Measurements from ENCODE around the gene MRPS22. TPM values are rescaled to one million over a fixed set of nuclear protein-coding genes. Genes with fewer than 3 reads are reported as not detected.

The MRPS22 gene
- total and polyA plus RNA-seq, 9 of the 15 experiments (the other 6 are each of a cell fraction or from before 2014, with no cell fraction given), result 148 to 397 (median 229) TPM

DNA sequence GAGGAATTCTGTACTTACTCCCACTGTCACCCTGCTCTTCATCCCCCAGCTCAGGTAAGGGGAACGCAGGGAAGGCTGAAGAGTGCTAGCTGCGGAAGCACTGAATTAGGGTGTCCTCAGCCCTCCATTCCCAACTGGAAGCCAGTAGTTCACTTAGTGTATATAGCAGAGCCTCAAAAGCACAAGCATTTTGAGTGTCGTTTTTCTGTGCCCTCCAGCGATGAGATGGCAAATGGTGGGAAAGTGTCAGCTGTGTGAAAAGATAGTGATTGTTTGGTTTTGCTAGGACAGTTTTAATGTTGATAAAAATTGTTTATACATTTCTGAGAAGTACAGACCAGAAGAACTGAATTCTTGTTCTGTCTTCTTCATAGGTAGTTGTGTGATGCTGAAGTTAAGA lies 10.8 kb downstream of the MRPS22 start:
- BruUV-seq (replicated peaks), result no TSS peak
- no peak overlapping the region for H2AFZ ChIP-seq (ENCODE audit: low read depth, low read length)
- no peak overlapping the region for H3K4me3 ChIP-seq
- WGBS (ENCODE audit: insufficient coverage, low coverage, missing lambda C conversion rate), result 59% methylated on average over 4 of the region's 4 CpGs
- ATAC-seq (peak; percentile 21), DNase-seq (ENCODE audit: extremely low read depth in 1 of 4, low spot score in 3 of 4) (no peak), FAIRE-seq (no peak)
- H3K27me3 ChIP-seq (ENCODE audit: control insufficient read depth in 2 of 2, insufficient read depth in 2 of 2, low read length in 2 of 2), result no peaks in the 10 kb centered on the region
- H3K27ac ChIP-seq (ENCODE audit: extremely low read depth, low read depth, low read length), result peak overlapping the region; percentile 31; the same call in 1 of the 3 replicates
- no peaks in the 10 kb centered on the region for H3K79me2 ChIP-seq (ENCODE audit: control insufficient read depth, insufficient read depth, low read length)
- peak overlapping the region; percentile 25 for H3K4me2 ChIP-seq (ENCODE audit: insufficient read depth, low read length)
- ChIA-PET POLR2A (interaction anchor here (0.7 to 5.3 kb wide), 7 partner anchors 7 to 238 kb away, joined by 3 to 31 read pairs (median 7); no protein-coding TSS in a partner anchor), CTCF (ENCODE audit: low intra/inter-chr PET ratio) (no interaction called here)
- intact Hi-C loops (cut with micrococcal nuclease), result no loop called here
- no peaks in the 10 kb centered on the region; the same call in 1 of the 2 replicates for H4K20me1 ChIP-seq (replicated peaks; ENCODE audit: control insufficient read depth, insufficient read depth, low read length)
- in situ Hi-C loops (cut with MboI), result no loop called here
- peaks cover 0 to 10% of the 10 kb centered on the region in 2 experiments; a peak in 2 of 5 replicates for H3K4me1 ChIP-seq (replicated peaks in 1 of 2; ENCODE audit: control insufficient read depth in 2 of 2, insufficient read depth in 2 of 2, low read length in 2 of 2)
- H3K9me3 ChIP-seq (replicated peaks; ENCODE audit: control insufficient read depth, insufficient read depth, low read depth, low read length), result no peaks in the 10 kb centered on the region
- peaks cover 99% of the 10 kb centered on the region for H3K36me3 ChIP-seq (ENCODE audit: control insufficient read depth, insufficient read depth, low read length)
- peaks cover 3% of the 10 kb centered on the region for H3K9me1 ChIP-seq (ENCODE audit: control insufficient read depth, insufficient read depth, low read length)
- H3K9ac ChIP-seq (ENCODE audit: insufficient read depth in 1 of 2, low read depth in 2 of 2, low read length in 2 of 2), result no peak overlapping the region; a peak in 1 of 4 replicates
- TF ChIP-seq, protein P1, sequence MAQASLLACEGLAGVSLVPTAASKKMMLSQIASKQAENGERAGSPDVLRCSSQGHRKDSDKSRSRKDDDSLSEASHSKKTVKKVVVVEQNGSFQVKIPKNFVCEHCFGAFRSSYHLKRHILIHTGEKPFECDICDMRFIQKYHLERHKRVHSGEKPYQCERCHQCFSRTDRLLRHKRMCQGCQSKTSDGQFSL (CRISPR knock-in tag; IDR thresholded peaks at IDR 0.05), result no peak
- TF ChIP-seq, protein P1 (tag; IDR thresholded peaks at IDR 0.05), result no peak
- TF ChIP-seq ZNF75A (CRISPR knock-in tag; IDR thresholded peaks at IDR 0.05) (peak; percentile 79; the same call in 1 of the 2 replicates), CBX3 (IDR thresholded peaks at IDR 0.05; ENCODE audit: borderline replicate concordance in 1 of 2, low read length in 2 of 2) (no peak), ZNF217 (CRISPR knock-in tag; IDR thresholded peaks at IDR 0.05) (no peak), MED1 (CRISPR knock-in tag; IDR thresholded peaks at IDR 0.05; ENCODE audit: borderline replicate concordance) (no peak), ZZZ3 (IDR thresholded peaks at IDR 0.05) (no peak), TARDBP (IDR thresholded peaks at IDR 0.05) (no peak), POLR2B (IDR thresholded peaks at IDR 0.05; ENCODE audit: low read depth, partially characterized antibody) (peak; percentile 18), ZBTB7A (IDR thresholded peaks at IDR 0.05; ENCODE audit: borderline replicate concordance, control insufficient read depth, low read depth, low read length) (no peak)
- TF ChIP-seq, protein P2, sequence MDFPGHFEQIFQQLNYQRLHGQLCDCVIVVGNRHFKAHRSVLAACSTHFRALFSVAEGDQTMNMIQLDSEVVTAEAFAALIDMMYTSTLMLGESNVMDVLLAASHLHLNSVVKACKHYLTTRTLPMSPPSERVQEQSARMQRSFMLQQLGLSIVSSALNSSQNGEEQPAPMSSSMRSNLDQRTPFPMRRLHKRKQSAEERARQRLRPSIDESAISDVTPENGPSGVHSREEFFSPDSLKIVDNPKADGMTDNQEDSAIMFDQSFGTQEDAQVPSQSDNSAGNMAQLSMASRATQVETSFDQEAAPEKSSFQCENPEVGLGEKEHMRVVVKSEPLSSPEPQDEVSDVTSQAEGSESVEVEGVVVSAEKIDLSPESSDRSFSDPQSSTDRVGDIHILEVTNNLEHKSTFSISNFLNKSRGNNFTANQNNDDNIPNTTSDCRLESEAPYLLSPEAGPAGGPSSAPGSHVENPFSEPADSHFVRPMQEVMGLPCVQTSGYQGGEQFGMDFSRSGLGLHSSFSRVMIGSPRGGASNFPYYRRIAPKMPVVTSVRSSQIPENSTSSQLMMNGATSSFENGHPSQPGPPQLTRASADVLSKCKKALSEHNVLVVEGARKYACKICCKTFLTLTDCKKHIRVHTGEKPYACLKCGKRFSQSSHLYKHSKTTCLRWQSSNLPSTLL (IDR thresholded peaks at IDR 0.05), result no peak
- TF ChIP-seq, protein P3, sequence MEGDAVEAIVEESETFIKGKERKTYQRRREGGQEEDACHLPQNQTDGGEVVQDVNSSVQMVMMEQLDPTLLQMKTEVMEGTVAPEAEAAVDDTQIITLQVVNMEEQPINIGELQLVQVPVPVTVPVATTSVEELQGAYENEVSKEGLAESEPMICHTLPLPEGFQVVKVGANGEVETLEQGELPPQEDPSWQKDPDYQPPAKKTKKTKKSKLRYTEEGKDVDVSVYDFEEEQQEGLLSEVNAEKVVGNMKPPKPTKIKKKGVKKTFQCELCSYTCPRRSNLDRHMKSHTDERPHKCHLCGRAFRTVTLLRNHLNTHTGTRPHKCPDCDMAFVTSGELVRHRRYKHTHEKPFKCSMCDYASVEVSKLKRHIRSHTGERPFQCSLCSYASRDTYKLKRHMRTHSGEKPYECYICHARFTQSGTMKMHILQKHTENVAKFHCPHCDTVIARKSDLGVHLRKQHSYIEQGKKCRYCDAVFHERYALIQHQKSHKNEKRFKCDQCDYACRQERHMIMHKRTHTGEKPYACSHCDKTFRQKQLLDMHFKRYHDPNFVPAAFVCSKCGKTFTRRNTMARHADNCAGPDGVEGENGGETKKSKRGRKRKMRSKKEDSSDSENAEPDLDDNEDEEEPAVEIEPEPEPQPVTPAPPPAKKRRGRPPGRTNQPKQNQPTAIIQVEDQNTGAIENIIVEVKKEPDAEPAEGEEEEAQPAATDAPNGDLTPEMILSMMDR (IDR thresholded peaks at IDR 0.05 in 2 of 3, conservative IDR thresholded peaks at IDR 0.05 in 1 of 3; ENCODE audit: insufficient read depth in 2 of 3, low read depth in 1 of 3, low read length in 3 of 3), result no peak
